GM12878 (cell line): ENCODE results near the gene KRT34. TPM values are rescaled to one million over a fixed set of nuclear protein-coding genes. Genes with fewer than 3 reads are reported as not detected.

Experiments used
- ATAC-seq: fragments of 200-7000 bp; cut with Tn5 transposase; 3 replicates; pipeline ENCODE4 v1.9.1; 2020; ENCODE audit warnings: mild to moderate bottlenecking, moderate library complexity
- BruUV-seq: library from RNA; stranded (reverse); fragments of 400-500 nt; replicated peaks from 2 replicates; lab custom pipeline; 2021; lab: Mats Ljungman, UMichigan
- CTCF ChIA-PET: fragments of 300-600 bp; sonication (Branson Sonifier 250); formaldehyde crosslinking; extraction: SDS; loops from one replicate; lab custom pipeline; 2021; ENCODE audit warnings: inconsistent platforms; lab: Yijun Ruan, JAX
- POLR2A ChIA-PET: fragments of 350-600 bp; formaldehyde crosslinking; extraction: SDS; loops from one replicate; lab custom pipeline; 2021; ENCODE audit warnings: inconsistent platforms; lab: Charles Lee
- RAD21 ChIA-PET: fragments of 300-600 bp; sonication (Branson Sonifier 250); formaldehyde crosslinking; loops from one replicate; lab custom pipeline; 2023; ENCODE audit warnings: antibody characterized with exemption; ENCODE audit not compliant: unreplicated experiment; lab: Charles Lee
- SMC1A ChIA-PET: fragments of 300-600 bp; sonication (Branson Sonifier 250); formaldehyde crosslinking; loops from one replicate; lab custom pipeline; 2023; ENCODE audit not compliant: unreplicated experiment, uncharacterized antibody; lab: Charles Lee
- DNase-seq: peaks from one replicate; pipeline ENCODE4 v3.0.0-alpha.2; 2011; ENCODE audit warnings: low read depth, low spot score
- FAIRE-seq: peaks from 3 replicates; lab custom pipeline; 2011; peaks lifted over from hg19 to GRCh38; lab: Jason Lieb, UNC
- H2AFZ ChIP-seq: 2 replicates; pipeline ENCODE4 v1.6.0; 2011; ENCODE audit warnings: low read depth, low read length, control low read depth; ENCODE audit not compliant: control insufficient read depth
- H3K27ac ChIP-seq: 2 replicates; pipeline ENCODE4 v1.5.1; 2011; ENCODE audit warnings: control low read depth; ENCODE audit not compliant: control insufficient read depth, insufficient read depth
- H3K27me3 ChIP-seq, 2 experiments: replicated peaks in 1 of 2; 2 replicates each; pipeline versions ENCODE4 v1.6.0 to v1.6.1; 2011; ENCODE audit warnings: low read length in 1 of 2; ENCODE audit not compliant: control insufficient read depth in 2 of 2, insufficient read depth in 2 of 2
- H3K36me3 ChIP-seq, 2 experiments: 2 replicates each; pipeline ENCODE4 v1.5.1; 2011; ENCODE audit warnings: low read length in 1 of 2; ENCODE audit not compliant: control insufficient read depth in 2 of 2, insufficient read depth in 2 of 2
- H3K4me1 ChIP-seq: 2 replicates; pipeline ENCODE4 v1.6.1; 2011; ENCODE audit warnings: mild to moderate bottlenecking, low read length, moderate library complexity, mixed read lengths; ENCODE audit not compliant: control insufficient read depth, insufficient read depth
- H3K4me2 ChIP-seq: 2 replicates; pipeline ENCODE4 v1.6.0; 2011; ENCODE audit warnings: control low read depth; ENCODE audit not compliant: control insufficient read depth, insufficient read depth
- H3K4me3 ChIP-seq: fragments of 200-600 bp; sonication (generic); 2 replicates; pipeline ENCODE4 v1.5.1; 2016
- H3K79me2 ChIP-seq: 2 replicates; pipeline ENCODE4 v1.6.0; 2011; ENCODE audit warnings: low read length; ENCODE audit not compliant: control insufficient read depth, insufficient read depth
- H3K9ac ChIP-seq: 2 replicates; pipeline ENCODE4 v1.8.0; 2011; ENCODE audit warnings: low read length, control low read depth, mixed read lengths; ENCODE audit not compliant: control insufficient read depth, insufficient read depth
- H3K9me3 ChIP-seq: replicated peaks from 3 replicates; pipeline ENCODE4 v1.5.1; 2011; ENCODE audit warnings: mild to moderate bottlenecking, low read length; ENCODE audit not compliant: control insufficient read depth, insufficient read depth
- H4K20me1 ChIP-seq: 2 replicates; pipeline ENCODE4 v1.6.0; 2011; ENCODE audit not compliant: control insufficient read depth, insufficient read depth
- EGR1 ChIP-seq, 2 experiments: IDR thresholded peaks; 1 replicate in 1 of 2; 2 replicates in 1 of 2; pipeline ENCODE4 v1.6.1; 2011 to 2012; ENCODE audit warnings: low read depth in 2 of 2, low read length in 2 of 2, borderline replicate concordance in 1 of 2, mild to moderate bottlenecking in 1 of 2, moderate library complexity in 1 of 2
- EP300 ChIP-seq, 2 experiments: fragments of 150-350 bp in 1 of 2; IDR thresholded peaks; 2 replicates each; pipeline ENCODE4 v1.6.1; 2011 to 2012; ENCODE audit warnings: low read depth in 2 of 2, low read length in 2 of 2, borderline replicate concordance in 1 of 2, improper control_type of control experiment in 1 of 2, inconsistent platforms in 1 of 2; ENCODE audit not compliant: control insufficient read depth in 1 of 2
- GABPA ChIP-seq: IDR thresholded peaks from 2 replicates; pipeline ENCODE4 v1.6.1; 2014; ENCODE audit warnings: antibody characterized with exemption, low read depth, mild to moderate bottlenecking, inconsistent platforms
- IKZF2 ChIP-seq, 2 experiments: fragments of 450-650 bp; IDR thresholded peaks; 2 replicates each; pipeline ENCODE4 v1.6.1; 2017; ENCODE audit warnings: mild to moderate bottlenecking in 2 of 2, moderate library complexity in 2 of 2
- IRF4 ChIP-seq: IDR thresholded peaks from 2 replicates; pipeline ENCODE4 v1.6.1; 2011; ENCODE audit warnings: low read depth, low read length
- MTA2 ChIP-seq: fragments of 450-650 bp; IDR thresholded peaks from 2 replicates; pipeline ENCODE4 v1.6.1; 2016; ENCODE audit warnings: low read depth, mild to moderate bottlenecking, moderate library complexity
- NR2C1 ChIP-seq: fragments of 450-650 bp; IDR thresholded peaks from 2 replicates; pipeline ENCODE4 v1.6.1; 2017; ENCODE audit warnings: antibody characterized with exemption, mild to moderate bottlenecking, moderate library complexity
- NR2C2 ChIP-seq: IDR thresholded peaks from 2 replicates; pipeline ENCODE4 v1.6.1; 2011; ENCODE audit warnings: borderline replicate concordance, low read depth; ENCODE audit not compliant: control insufficient read depth, insufficient read length
- SMARCA5 ChIP-seq: fragments of 450-650 bp; IDR thresholded peaks from 2 replicates; pipeline ENCODE4 v1.6.1; 2017; ENCODE audit warnings: mild to moderate bottlenecking
- ZZZ3 ChIP-seq: IDR thresholded peaks from 2 replicates; pipeline ENCODE4 v1.6.1; 2011; ENCODE audit warnings: low read depth; ENCODE audit not compliant: control insufficient read depth, insufficient read length
- WGBS: methylation state at CpG from one replicate; pipeline ENCODE4 v1.1.6; 2016; ENCODE audit warnings: low lambda C conversion rate; ENCODE audit not compliant: insufficient replicate concordance, insufficient coverage; ENCODE audit errors: missing lambda C conversion rate; 5-methylcytosine and 5-hydroxymethylcytosine counted together
- in situ Hi-C: fragments of 300-500 bp; cut with MboI; formaldehyde crosslinking; loops from 9 replicates; pipeline ENCODE4 v1.14.3; 2018; ENCODE audit warnings: mixed read lengths
- intact Hi-C: fragments of 100-400 bp; cut with micrococcal nuclease; formaldehyde crosslinking; loops from one replicate; pipeline ENCODE4 v1.14.2; 2022; ENCODE audit not compliant: unreplicated experiment
- polyA plus RNA-seq, 11 experiments: library from polyadenylated mRNA; depleted of rRNA in 4 of 11; unstranded in 6 of 11; stranded (reverse) in 5 of 11; fragments of >200 nt; fragmentation: Nextera tagmentation in 4 of 11; fragmentation: Illumina TruSeq in 1 of 11; extraction: Ambion mirVana in 4 of 11; extraction: Trizol in 1 of 11; gene quantifications; 1 replicate in 1 of 11; 2 replicates in 10 of 11; pipeline versions ENCODE4 v1.2.1 to v1.2.3, GENCODE V29; 2011 to 2016; ENCODE audit warnings: inconsistent platforms in 2 of 11, missing spikeins in 2 of 11, low read depth in 1 of 11
- total RNA-seq, 4 experiments: library from RNA; depleted of rRNA in 3 of 4; stranded (reverse); fragments of >200 nt in 3 of 4; fragmentation: Illumina TruSeq in 1 of 4; extraction: Trizol in 1 of 4; gene quantifications; 2 replicates each; pipeline versions ENCODE4 v1.2.1 to v1.2.3, GENCODE V29; 2013 to 2021
- TF ChIP-seq, protein P1 (sequence below): IDR thresholded peaks from 2 replicates; pipeline ENCODE4 v1.6.1; 2011; ENCODE audit warnings: borderline replicate concordance, low read depth, mild to moderate bottlenecking, moderate library complexity, mixed read lengths, low read length; ENCODE audit not compliant: insufficient read depth; ENCODE audit errors: extremely low read length
- TF ChIP-seq, protein P2 (sequence below): fragments of 450-650 bp; IDR thresholded peaks from 2 replicates; pipeline ENCODE4 v1.6.1; 2014; ENCODE audit warnings: mild to moderate bottlenecking

KRT34 gene
- total and polyA plus RNA-seq, 10 of the 15 experiments (the other 5 are each of a cell fraction or from before 2014, with no cell fraction given): not detected

DNA sequence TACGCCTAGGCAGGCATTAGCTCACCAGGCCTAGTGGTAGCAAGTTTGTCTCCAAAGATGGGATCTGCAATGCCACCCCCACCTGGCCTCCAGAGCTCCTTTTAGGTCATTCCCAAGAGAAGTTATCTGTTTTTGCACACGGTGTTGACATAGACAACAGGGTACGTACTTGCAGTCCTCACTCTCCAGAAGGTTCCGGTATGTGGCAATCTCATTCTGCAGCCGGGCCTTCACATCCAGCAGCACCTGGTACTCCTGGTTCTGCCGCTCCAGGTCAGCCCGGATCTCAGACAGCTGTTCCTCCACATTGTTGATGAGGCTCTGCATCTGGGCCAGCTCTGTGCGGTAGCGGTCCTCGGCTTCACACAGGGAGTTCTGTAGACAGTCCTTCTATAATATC lies 25.1 kb upstream of the KRT34 start:
- in situ Hi-C loops: no loop called here
- Histone ChIP-seq H3K27ac (no peak overlapping the region), H3K4me2 (no peak overlapping the region), H3K9me3 (no peaks in the 10 kb centered on the region; the same call in 2 of the 3 replicates), H3K27me3 (peaks cover 0 to 2% of the 10 kb centered on the region in 2 experiments; a peak in 1 of 4 replicates), H3K36me3 (no peaks in the 10 kb centered on the region), H3K4me1 (no peaks in the 10 kb centered on the region), H4K20me1 (0 out of 2 replicates have a peak, but pooled peaks cover 4% of the 10 kb centered on the region), H2AFZ (no peak overlapping the region), H3K9ac (no peak overlapping the region), H3K4me3 (no peak overlapping the region), H3K79me2 (no peaks in the 10 kb centered on the region)
- ChIA-PET POLR2A (no interaction called here), CTCF (no interaction called here), RAD21 (no interaction called here), SMC1A (no interaction called here)
- DNase-seq (no peak), ATAC-seq (no peak), FAIRE-seq (no peak)
- TF ChIP-seq MTA2 (no peak), GABPA (no peak), ZZZ3 (no peak), IRF4 (no peak), NR2C1 (no peak), EGR1 (IDR thresholded peaks at IDR 0.05; ENCODE audit: borderline replicate concordance in 1 of 2, low read depth in 2 of 2, low read length in 2 of 2) (no peak), IKZF2 (IDR thresholded peaks at IDR 0.05) (no peak), EP300 (IDR thresholded peaks at IDR 0.05; ENCODE audit: borderline replicate concordance in 1 of 2, control insufficient read depth in 1 of 2, low read depth in 2 of 2, low read length in 2 of 2) (no peak), NR2C2 (no peak), SMARCA5 (no peak)
- TF ChIP-seq, protein P1, sequence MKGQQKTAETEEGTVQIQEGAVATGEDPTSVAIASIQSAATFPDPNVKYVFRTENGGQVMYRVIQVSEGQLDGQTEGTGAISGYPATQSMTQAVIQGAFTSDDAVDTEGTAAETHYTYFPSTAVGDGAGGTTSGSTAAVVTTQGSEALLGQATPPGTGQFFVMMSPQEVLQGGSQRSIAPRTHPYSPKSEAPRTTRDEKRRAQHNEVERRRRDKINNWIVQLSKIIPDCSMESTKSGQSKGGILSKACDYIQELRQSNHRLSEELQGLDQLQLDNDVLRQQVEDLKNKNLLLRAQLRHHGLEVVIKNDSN: no peak
- TF ChIP-seq, protein P2, sequence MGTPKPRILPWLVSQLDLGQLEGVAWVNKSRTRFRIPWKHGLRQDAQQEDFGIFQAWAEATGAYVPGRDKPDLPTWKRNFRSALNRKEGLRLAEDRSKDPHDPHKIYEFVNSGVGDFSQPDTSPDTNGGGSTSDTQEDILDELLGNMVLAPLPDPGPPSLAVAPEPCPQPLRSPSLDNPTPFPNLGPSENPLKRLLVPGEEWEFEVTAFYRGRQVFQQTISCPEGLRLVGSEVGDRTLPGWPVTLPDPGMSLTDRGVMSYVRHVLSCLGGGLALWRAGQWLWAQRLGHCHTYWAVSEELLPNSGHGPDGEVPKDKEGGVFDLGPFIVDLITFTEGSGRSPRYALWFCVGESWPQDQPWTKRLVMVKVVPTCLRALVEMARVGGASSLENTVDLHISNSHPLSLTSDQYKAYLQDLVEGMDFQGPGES: no peak
- WGBS: 38% methylated on average over 10 of the region's 10 CpGs
- intact Hi-C loops: no loop called here
- BruUV-seq: no TSS peak
